GM18519 (cell line): ENCODE data around the gene AARS2.
"Not testable (repeated sequence)": the region's sequence is repeated elsewhere in the genome, so short reads cannot be mapped to it uniquely, and the experiment has no call there.

Experiments
- ATAC-seq: cut with Tn5 transposase; IDR thresholded peaks from one replicate; pipeline ENCODE4 v1.9.1; 2021; ENCODE audit warnings: mild to moderate bottlenecking, moderate library complexity; ENCODE audit not compliant: unreplicated experiment, low FRiP score

AARS2 gene

GRCh38 chr6:44332585-44332984 lies 19.4 kb upstream of the AARS2 start:
- ATAC-seq = no peak

DNA sequence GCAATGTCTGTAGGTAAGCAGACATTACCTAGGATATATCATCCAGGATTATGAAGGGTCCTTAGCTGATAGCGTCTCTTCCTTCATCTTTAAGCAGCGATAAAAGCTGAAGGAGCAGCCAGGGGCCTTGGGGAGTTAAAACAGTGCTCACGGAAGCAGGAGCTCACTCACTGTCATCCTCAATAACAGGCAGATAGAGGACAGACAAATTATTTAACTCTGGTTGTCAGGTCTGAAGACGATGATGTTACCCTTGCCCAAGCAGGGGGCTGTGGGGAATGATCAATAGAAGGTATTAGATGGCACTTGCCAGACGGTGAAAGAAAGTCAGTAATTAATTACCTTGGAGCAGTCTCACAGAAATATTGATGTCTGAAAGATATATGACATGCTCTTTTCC lies 16.7 kb upstream of the AARS2 start:
- ATAC-seq = no peak

DNA sequence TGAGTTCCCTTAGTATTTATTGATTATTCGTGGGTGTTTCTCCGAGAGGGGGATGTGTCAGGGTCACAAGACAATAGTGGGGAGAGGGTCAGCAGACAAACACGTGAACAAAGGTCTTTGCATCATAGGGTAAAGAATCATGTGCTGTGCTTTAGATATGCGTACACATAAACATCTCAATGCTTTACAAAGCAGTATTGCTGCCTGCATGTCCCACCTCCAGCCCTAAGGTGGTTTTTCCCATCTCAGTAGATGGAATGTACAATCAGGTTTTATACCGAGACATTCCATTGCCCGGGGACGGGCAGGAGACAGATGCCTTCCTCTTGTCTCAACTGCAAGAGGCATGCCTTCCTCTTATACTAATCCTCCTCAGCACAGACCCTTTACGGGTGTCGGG lies 15.1 kb upstream of the AARS2 start:
- ATAC-seq = not testable (repeated sequence)

DNA sequence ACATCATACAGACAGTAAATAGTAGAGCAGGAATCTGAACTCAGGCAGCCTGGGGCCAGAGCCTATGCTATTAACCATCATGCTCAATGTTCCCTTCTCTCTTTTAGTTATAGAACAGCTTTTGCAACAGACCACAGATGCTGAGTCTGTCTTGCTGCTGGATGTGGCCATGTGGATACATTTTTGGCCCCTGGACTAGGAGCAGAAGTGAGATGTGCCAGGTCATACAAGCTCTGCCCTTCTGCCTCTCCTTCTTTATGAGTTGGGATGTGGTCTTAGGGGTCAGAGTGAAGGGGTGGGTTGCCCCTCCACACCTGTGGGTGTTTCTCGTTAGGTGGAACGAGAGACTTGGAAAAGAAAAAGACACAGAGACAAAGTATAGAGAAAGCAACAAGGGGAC lies 14.6 kb upstream of the AARS2 start:
- no peak for ATAC-seq

- ATAC-seq = no peak
Observed at GRCh38 chr6:44327096-44327495, 13.9 kb upstream of the AARS2 start.

GRCh38 chr6:44321210-44321609 lies 8.1 kb upstream of the AARS2 start:
- ATAC-seq = no peak

DNA sequence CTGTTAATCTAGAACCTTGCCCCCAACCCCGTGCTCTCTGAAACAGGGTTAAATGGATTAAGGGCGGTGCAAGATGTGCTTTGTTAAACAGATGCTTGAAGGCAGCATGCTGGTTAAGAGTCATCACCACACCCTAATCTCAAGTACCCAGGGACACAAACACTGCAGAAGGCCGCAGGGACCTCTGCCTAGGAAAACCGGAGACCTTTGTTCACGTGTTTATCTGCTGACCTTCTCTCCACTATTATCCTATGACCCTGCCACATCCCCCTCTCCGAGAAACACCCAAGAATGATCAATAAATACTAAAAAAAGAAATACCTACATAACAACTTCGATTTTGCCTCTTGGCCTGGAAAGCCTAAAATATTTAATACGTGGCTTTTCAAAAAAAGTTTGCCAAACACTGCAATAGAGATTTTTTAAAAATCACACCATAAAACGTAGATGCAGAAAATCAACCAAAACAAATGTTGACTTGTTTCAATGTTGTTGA lies 4.0 kb upstream of the AARS2 start:
- not testable (repeated sequence) for ATAC-seq

DNA sequence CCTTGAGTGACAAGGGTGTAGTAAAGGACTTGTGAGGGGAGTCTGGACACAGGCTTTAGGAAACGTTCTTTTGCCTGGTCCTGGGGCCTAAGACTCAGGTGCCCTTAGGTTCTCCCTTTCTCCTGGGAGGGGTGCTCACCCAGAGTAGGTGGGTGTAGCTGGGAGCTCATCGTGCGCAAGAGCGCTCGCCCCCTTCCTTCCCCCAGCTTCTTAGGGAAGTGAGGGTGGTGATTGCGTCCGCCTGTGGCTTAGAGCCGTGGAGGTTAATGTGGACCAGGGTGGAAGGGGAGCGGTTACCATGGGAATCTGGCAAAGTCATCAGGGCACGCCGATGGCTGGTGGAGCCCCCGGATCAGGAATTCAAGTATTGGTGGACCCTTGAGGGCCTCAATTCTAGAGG lies 3.3 kb upstream of the AARS2 start:
- no peak for ATAC-seq

DNA sequence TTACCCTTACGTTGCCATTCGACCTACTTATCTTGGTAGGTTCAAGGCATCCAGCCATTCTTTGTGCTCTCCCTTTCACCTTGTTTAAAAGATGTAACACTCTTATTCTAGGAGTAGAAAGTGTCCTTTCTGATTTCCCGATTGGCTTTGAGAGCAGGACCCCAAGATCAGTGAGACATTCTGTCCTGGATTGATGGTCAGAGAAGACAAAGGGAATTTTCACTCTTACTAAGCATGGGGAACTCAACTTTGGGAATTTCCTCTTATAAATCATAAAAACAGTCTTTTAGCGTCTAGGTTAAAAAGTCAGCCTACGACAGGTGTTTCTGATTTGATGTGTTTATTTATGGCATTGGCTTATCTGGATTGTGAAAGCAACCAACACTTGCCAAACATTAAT lies 2.8 kb upstream of the AARS2 start:
- ATAC-seq = no peak

- ATAC-seq = no peak
Observed at GRCh38 chr6:44315516-44315915, 2.4 kb upstream of the AARS2 start.

DNA sequence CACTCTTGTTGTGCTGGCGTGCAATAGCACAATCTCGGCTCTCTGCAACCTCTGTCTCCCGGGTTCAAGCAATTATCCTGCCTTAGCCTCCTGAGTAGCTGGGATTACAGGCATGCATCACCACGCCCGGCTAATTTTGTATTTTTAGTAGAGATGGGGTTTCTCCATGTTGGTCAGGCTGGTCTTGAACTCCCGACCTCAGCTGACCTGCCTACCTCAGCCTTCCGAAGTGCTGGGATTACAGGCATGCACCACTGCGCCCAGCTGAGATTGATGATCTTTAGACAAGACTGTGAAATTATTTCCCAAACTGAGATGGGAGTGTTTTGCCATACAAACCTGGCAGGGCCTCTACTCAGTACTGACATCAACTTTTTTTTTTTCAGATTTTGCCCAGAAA lies 1.5 kb upstream of the AARS2 start:
- not testable (repeated sequence) for ATAC-seq

DNA sequence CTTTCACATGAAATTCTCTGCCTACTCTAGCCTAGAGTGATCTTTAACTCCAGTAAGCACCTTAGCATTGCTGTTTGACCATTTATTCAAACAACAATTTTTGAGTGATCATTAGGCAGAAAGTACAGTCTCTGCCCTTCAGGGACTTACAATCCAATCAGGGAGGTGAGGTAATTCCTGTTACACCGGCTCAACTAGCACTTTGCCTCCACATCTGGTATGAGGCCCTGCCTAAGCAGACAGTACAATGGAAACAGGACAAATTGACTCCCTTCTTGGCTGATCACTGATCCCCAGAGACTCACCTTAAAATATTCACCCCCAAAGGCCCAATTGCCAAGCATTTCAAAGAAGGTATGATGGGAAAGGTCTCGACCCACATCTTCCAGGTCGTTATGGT lies 1.4 kb downstream of the AARS2 start:
- no peak for ATAC-seq

DNA sequence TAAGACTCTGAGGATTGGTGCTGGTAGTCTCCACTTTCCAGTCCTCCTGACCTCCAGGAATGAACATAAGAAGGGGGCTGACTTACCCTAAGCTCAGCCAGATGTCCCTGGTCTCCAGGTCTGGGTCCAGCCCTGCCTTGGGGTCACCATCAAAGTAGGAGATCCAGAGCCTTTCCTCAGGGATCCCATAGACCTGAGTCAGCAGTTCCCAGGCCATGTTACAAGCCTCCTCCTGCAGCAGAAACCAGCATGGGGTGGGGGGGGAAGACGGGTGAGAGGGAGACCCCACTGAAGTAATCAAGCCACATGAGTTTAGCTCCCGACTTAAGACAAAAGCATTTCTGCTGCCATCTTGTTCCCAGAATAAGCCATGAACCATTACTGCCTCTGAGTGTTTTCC lies 1.8 kb downstream of the AARS2 start:
- no peak for ATAC-seq

DNA sequence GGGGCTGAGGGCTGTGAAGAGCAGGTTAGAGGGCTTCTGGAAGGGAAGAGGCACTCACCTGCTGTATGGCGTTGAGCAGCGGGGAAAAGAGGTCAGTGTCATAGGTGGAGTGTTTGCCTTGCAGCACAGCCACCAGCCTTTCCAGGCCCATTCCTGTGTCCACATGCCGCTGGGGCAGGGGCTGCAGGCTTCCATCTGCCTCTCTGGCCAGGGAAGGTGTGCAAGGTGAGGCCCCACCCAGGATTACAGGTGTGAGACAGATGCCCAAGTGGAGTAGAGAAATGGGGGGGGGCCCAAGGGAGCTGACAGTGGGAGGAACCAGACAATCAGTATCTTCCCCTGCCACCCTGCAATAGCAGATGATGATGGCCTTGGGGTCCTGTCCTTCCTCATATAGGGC lies 2.9 kb downstream of the AARS2 start:
- no peak for ATAC-seq

DNA sequence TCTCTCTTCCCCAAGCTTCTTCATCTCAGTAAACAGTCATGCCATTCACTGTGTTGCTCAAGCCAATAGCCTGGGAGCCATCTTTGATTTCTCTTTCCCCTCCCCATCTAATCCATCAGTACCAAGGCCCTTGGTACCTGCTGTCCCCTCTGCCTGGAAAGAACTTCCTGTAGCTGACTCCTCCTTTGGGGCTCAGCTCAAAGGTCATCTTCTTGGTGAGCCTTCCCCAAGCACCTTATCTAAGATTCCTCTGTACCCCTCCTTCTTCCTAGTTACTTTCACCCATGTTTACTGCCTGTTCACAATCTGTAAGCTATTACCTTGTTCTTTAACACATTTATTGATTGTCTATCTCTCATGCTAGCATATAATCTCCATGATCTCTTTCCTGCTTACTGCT lies 3.5 kb downstream of the AARS2 start:
- ATAC-seq = no peak

DNA sequence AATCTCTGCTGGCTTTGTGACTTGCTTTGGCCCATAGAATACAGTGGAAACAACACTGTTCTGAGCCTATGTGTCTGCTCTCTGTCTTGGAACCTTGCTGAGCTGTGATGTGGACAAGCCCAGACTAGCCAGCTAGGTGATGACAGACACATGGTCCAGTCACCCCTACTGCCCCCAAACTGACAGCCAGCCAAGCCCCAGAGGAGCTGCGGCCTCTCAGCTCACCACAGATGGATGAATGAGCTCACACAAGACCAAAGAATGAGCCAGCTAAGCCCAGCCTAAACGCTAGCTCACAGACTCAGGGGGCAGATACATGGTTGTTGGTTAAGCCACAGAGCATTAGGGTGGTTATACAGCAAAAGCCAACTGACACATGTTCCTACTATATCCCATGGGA lies 4.1 kb downstream of the AARS2 start:
- no peak for ATAC-seq

- ATAC-seq = no peak
Observed at GRCh38 chr6:44307217-44307616, 5.9 kb downstream of the AARS2 start.

DNA sequence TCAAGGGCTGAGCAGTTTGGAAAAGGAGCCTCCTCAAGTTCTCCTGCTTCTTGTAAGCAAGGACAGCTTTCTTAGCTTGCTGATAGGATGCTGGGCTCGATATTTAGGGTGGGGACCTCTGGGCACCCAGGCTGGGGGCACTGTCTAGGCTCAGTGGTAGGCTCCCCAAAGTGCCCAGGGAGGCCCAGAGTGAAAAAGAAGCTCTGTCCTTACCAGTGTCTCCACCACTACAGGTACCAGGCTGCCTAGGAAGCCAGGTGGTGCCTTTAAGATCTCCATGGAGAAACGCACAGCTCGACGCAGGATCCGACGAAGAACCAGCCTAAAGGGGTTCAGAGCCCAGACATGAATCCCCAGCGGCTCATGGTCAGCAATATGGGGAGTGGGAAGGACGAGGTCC lies 6.4 kb downstream of the AARS2 start:
- ATAC-seq = no peak

GRCh38 chr6:44305200-44305725 lies 7.9 kb downstream of the AARS2 start:
- no peak for ATAC-seq

DNA sequence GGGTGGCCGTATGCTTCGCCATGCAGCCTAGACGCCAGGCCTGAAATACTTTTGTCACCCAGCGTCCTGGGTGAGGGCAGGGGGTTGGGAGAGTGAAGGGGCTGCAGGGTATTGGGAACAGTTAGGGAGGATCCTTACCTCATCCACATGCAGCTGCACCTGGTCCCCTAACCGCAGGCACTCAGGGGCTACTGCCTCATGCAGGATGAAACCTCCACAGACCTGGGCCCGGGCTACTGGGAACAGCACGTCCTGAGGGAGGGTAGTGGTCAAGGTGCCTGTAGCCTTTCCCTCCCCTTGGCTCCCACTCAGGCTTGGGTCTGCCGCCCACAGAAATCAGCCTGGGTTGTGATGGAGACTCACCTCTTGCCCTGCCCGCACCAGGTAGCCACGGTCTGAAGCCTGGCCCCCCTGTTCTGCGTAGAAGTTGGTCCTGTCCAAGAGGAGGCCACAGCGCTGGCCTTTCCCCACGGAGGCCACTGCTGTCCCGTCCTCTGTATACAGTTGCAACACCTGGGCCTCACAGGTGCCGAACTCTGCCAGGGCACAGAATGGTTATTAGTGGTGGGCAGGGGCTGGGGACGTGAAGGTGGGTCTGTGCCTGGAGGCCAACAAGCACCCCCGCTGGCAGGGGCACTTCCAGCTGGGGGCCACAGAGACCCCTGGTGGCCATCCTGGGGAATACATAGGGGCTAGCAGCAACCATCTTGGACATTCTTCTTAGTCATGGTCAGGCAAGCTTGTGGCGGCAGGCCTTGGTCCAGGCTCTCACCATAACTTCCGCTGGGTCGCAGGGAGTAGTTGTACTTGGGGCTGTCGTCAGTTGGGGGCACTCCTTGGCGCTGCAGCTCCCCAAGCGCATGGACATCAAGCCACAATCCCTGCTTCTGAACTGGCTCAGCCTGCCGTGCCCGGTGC lies 8.6 kb downstream of the AARS2 start:
- ATAC-seq = no peak

DNA sequence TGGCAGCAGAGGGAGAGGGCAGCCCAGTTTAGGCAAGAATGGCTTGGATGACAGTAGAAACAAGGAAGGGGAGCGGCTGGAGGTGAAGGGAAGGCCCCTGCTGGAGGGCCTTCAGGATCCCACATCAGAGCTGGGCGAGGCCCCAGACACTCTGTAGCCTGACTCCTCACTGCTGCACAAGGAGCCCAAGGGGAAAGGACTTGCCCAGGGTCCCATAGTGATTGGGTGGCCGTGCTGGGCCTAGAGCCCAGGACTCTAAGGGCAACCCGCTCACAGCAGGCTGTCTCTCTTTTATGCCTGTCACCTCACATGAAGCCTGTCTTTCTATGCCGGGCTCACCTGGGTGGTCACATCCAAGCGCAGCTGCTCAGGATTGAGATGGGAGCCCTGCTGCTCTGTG lies 9.3 kb downstream of the AARS2 start:
- no peak for ATAC-seq

DNA sequence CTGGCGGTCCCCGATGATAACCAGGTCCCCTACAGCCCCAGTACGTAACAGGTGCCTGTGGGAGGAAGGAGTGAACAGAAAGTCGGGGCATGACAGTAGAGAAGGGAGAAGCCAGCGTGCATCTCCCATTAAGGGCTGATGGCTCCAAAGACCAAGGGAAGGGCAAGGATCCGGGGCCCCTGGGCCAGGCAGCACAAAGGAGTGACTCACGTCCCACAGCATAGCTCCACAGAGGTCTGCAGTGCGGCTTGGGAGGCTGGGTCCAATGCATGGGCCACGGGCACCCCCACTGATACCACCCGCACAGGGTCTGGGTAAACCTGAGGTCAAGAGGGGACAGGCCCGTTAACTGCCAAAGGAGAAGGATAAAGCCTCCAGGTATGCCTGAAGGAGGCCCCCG lies 10.3 kb downstream of the AARS2 start:
- no peak for ATAC-seq
